ENCODE results near the gene AHCYL2.

- TF ChIP-seq CTCF (conservative IDR thresholded peaks at IDR 0.05; ENCODE audit: low read depth in 2 of 2) (no peak), REST (IDR thresholded peaks at IDR 0.05; ENCODE audit: unreplicated experiment) (no peak), EZH2 (IDR thresholded peaks at IDR 0.05; ENCODE audit: low read depth, unreplicated experiment) (no peak), POLR2AphosphoS5 (IDR thresholded peaks at IDR 0.05; ENCODE audit: low read depth) (no peak), JUNB (IDR thresholded peaks at IDR 0.05; ENCODE audit: unreplicated experiment) (no peak), ZNF462 (CRISPR knock-in tag; IDR thresholded peaks at IDR 0.05) (no peak), EZH2phosphoT487 (IDR thresholded peaks at IDR 0.05; ENCODE audit: unreplicated experiment) (no peak), STAT1 (IDR thresholded peaks at IDR 0.05; ENCODE audit: unreplicated experiment) (no peak), ETS1 (IDR thresholded peaks at IDR 0.05) (no peak), NANOG (IDR thresholded peaks at IDR 0.05; ENCODE audit: borderline replicate concordance) (no peak), CREB1 (CRISPR knock-in tag; IDR thresholded peaks at IDR 0.05; ENCODE audit: low read depth) (no peak), ZNF114 (CRISPR knock-in tag; IDR thresholded peaks at IDR 0.05) (no peak)
These were observed 70.2 kb downstream of the AHCYL2 start for GRCh38 chr7:129295015-129295423.

Measured in GM23338 (cell line).